Osteocyte (in vitro differentiated cells): ENCODE results near the gene CCBE1. TPM values are rescaled to one million over a fixed set of nuclear protein-coding genes. Genes with fewer than 3 reads are reported as not detected.

Source experiments
- DNase-seq: peaks from one replicate; pipeline ENCODE4 v3.0.0; 2021; ENCODE audit warnings: mixed read lengths; ENCODE audit not compliant: unreplicated experiment; ENCODE audit errors: extremely low spot score
- H3K27ac Mint-ChIP-seq: one replicate; pipeline ENCODE4 v1.8.0; 2021; ENCODE audit warnings: mild to moderate bottlenecking, mixed read lengths; ENCODE audit not compliant: unreplicated experiment
- H3K27me3 Mint-ChIP-seq: one replicate; pipeline ENCODE4 v1.8.0; 2021; ENCODE audit warnings: mixed read lengths; ENCODE audit not compliant: unreplicated experiment
- H3K36me3 Mint-ChIP-seq: one replicate; pipeline ENCODE4 v1.8.0; 2021; ENCODE audit warnings: mixed read lengths; ENCODE audit not compliant: unreplicated experiment
- H3K4me1 Mint-ChIP-seq: one replicate; pipeline ENCODE4 v1.8.0; 2021; ENCODE audit warnings: mixed read lengths; ENCODE audit not compliant: unreplicated experiment
- H3K4me3 Mint-ChIP-seq: one replicate; pipeline ENCODE4 v1.8.0; 2021; ENCODE audit warnings: mild to moderate bottlenecking, moderate library complexity, mixed read lengths; ENCODE audit not compliant: unreplicated experiment
- H3K9me3 Mint-ChIP-seq: one replicate; pipeline ENCODE4 v1.8.0; 2021; ENCODE audit warnings: mixed read lengths; ENCODE audit not compliant: unreplicated experiment
- total RNA-seq: library from RNA; stranded (reverse); gene quantifications from 2 replicates; pipeline ENCODE4 v1.2.1, GENCODE V29; 2021
- TF ChIP-seq, protein P1 (sequence below): fragments of 200-600 bp; sonication (generic); IDR thresholded peaks from 2 replicates; pipeline ENCODE4 v1.5.0; 2021; ENCODE audit warnings: antibody characterized with exemption, mild to moderate bottlenecking, moderate library complexity

The CCBE1 gene
- total RNA-seq, 1 donor from 2014 or later, result 22.8 TPM

DNA sequence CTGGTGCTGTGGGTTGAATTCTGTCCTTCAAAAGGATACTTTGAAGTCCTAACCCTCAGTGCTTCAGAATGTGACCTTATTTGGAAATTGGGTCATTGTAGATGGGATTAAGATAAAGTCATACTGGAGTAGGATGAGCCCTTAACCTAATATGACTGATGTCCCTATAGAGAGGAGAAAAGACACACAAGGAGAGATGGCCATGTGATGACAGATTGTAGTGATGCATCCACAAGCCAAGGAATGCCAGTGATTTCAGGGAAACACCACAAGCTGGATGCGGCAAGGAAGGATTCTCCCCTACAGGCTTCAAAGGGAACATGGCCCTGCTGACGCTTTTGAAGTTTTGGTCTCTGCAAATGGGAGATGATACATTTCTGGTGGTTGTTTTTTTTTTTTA lies 24.7 kb upstream of the CCBE1 start:
- Mint-ChIP-seq H3K36me3 (no peaks in the 10 kb centered on the region), H3K27ac (no peak overlapping the region), H3K4me1 (peaks cover 53% of the 10 kb centered on the region), H3K27me3 (no peaks in the 10 kb centered on the region), H3K9me3 (peaks cover 4% of the 10 kb centered on the region), H3K4me3 (no peak overlapping the region)
- no peak for DNase-seq
- TF ChIP-seq, protein P1, sequence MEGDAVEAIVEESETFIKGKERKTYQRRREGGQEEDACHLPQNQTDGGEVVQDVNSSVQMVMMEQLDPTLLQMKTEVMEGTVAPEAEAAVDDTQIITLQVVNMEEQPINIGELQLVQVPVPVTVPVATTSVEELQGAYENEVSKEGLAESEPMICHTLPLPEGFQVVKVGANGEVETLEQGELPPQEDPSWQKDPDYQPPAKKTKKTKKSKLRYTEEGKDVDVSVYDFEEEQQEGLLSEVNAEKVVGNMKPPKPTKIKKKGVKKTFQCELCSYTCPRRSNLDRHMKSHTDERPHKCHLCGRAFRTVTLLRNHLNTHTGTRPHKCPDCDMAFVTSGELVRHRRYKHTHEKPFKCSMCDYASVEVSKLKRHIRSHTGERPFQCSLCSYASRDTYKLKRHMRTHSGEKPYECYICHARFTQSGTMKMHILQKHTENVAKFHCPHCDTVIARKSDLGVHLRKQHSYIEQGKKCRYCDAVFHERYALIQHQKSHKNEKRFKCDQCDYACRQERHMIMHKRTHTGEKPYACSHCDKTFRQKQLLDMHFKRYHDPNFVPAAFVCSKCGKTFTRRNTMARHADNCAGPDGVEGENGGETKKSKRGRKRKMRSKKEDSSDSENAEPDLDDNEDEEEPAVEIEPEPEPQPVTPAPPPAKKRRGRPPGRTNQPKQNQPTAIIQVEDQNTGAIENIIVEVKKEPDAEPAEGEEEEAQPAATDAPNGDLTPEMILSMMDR, result no peak

DNA sequence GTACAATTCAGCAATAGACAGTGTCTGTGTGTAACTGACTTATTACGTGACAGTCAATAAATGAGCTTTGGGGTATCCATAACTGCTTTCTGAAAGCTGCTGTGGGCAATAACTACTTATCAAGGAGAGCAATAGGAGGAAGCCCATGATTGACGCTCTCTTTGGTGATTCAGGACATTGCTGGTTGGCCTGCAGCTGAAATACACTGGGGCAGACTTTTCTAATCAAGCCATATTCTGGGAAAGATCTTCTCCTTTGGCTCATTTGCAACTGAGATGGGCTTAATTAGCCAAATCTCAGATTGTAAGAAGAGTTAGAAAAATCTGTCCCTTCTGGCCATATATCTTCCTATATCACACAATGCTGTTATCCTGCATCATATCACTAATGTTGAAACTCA lies 24.0 kb upstream of the CCBE1 start:
- Mint-ChIP-seq H3K4me1 (peaks cover 54% of the 10 kb centered on the region), H3K27ac (peak overlapping the region; percentile 52), H3K36me3 (no peaks in the 10 kb centered on the region), H3K9me3 (peaks cover 4% of the 10 kb centered on the region), H3K4me3 (no peak overlapping the region), H3K27me3 (no peaks in the 10 kb centered on the region)
- DNase-seq, result no peak
- TF ChIP-seq, protein P1, result no peak

DNA sequence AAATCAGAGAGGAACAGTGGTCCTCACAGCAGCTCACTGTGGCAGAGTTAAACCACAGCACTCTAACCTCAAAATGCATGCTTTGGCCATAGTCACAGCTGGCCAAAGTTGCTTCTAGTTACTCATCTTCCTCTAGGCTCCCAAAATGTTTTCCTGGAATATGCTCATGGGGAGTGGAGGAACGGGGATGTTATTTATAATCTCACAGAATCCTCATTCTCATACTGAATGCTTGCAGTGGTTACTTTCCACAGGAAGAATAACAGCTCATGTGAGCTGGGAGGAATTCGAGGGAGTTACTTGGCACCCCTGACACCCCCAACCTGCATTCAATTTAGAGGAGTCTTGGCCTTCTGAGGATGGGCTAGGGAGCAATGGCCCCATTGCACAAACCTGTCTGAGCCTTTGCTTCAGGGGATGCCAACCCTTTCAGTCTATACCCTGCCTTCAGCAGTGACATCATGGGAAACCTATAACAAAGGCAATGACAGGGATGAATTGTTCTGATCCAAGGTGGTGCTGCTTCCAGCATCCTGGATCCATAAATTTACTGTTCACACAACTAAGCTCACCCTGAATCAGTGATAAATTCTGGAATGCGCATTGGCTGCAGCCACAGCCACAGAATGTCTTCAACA lies 22.4 kb upstream of the CCBE1 start:
- TF ChIP-seq, protein P1, result no peak

DNA sequence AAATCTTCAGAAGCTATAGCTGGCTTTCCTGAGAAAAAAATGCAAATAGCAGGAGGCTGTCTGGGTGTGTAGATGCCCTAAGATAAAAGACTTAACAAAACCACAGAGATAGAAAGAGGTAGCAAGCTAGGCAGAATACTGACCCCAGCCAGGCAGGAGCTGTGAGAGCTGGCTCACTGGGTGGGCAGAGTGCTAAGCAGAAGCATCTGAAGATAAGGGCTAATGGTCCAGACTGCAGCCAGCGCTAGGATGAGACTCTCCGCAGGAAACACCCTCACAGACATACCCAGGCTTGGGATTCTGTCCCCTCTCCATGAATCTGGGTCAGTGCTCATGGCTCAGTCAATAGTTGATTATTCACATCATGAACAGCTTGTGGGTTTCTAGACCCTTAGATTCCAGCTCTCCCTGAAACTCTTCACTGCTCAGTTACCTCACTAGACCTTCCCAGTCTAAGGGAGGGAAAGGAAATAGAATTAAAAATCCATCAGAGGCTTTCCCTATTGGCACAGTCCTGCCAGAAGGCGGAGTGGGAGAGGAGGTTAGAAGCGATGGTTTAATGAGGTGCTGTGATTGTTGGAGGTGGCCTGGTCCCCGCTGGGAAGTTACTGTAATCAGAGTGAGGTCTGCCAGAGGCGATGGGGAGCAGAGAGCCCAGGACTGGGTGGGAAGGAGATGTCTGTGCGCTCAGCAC lies 21.4 kb upstream of the CCBE1 start:
- no peak overlapping the region for H3K4me3 Mint-ChIP-seq
- H3K27ac Mint-ChIP-seq, result peak overlapping the region; percentile 79
- H3K36me3 Mint-ChIP-seq, result no peaks in the 10 kb centered on the region
- peaks cover 4% of the 10 kb centered on the region for H3K9me3 Mint-ChIP-seq
- TF ChIP-seq, protein P1, result no peak
- no peaks in the 10 kb centered on the region for H3K27me3 Mint-ChIP-seq
- DNase-seq, result no peak
- peaks cover 63% of the 10 kb centered on the region for H3K4me1 Mint-ChIP-seq

More for the DNA sequence above, 22.4 kb upstream of the CCBE1 start:
- peak overlapping the region; percentile 79 for H3K27ac Mint-ChIP-seq
- peaks cover 59% of the 10 kb centered on the region for H3K4me1 Mint-ChIP-seq
- H3K4me3 Mint-ChIP-seq, result no peak overlapping the region
- H3K36me3 Mint-ChIP-seq, result no peaks in the 10 kb centered on the region
- no peaks in the 10 kb centered on the region for H3K27me3 Mint-ChIP-seq
- DNase-seq, result no peak
- H3K9me3 Mint-ChIP-seq, result peaks cover 4% of the 10 kb centered on the region

DNA sequence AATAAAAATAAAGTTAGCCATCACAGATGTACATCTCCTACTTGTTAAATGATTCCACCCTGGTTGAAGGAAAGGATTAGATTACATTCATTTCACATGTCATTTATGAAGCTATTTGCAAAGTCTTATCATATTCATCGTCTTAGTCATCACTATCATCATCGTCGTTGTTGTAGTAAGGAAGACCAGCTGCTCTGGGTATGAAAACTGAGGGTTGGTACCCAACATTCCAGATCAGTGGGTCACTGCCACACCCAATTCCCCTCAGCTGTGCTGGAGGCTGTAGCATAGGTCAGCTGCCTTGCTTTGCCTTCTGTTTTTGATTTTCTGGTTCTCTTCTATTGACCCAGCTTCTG lies 20.9 kb upstream of the CCBE1 start:
- DNase-seq, result no peak
- H3K27ac Mint-ChIP-seq, result peak overlapping the region; percentile 79
- H3K9me3 Mint-ChIP-seq, result peaks cover 4% of the 10 kb centered on the region
- no peak overlapping the region for H3K4me3 Mint-ChIP-seq
- H3K27me3 Mint-ChIP-seq, result no peaks in the 10 kb centered on the region
- H3K4me1 Mint-ChIP-seq, result peaks cover 63% of the 10 kb centered on the region
- TF ChIP-seq, protein P1, result no peak
- H3K36me3 Mint-ChIP-seq, result no peaks in the 10 kb centered on the region
